ENCODE data around the gene RALGPS1.

- TF ChIP-seq CTCF (IDR thresholded peaks at IDR 0.05), result no peak
- no peak for TF ChIP-seq POLR2A (IDR thresholded peaks at IDR 0.05)
- TF ChIP-seq POLR2AphosphoS5 (IDR thresholded peaks at IDR 0.05), result no peak
- TF ChIP-seq EP300 (IDR thresholded peaks at IDR 0.05), result no peak
Measured at GRCh38 chr9:127136081-127136879, 221.7 kb downstream of the RALGPS1 start.

Measured in sigmoid colon (tissue), 4 donors.